ENCODE data around the gene SRSF8.
"Not testable (repeated sequence)": the region's sequence is repeated elsewhere in the genome, so short reads cannot be mapped to it uniquely, and the experiment has no call there.

DNA sequence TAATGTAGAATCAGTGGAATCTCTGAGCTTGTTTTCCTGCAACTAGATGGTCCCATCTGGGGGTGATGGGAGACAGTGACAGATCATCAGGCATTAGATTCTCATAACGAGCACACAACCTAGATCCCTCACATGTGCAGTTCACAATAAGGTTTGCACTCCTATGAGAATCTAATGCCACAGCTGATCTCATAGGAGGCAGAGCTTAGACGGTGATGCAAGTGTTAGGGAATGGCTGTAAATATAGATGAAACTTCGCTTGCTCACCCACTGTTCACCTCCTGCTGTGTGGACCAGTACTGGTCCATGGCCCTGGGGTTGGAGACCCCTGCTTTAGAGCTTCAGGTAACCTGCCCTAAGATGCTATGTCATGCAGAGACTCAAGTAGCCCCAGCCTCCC, 44.8 kb downstream of the SRSF8 start:
- TF ChIP-seq, protein P1, sequence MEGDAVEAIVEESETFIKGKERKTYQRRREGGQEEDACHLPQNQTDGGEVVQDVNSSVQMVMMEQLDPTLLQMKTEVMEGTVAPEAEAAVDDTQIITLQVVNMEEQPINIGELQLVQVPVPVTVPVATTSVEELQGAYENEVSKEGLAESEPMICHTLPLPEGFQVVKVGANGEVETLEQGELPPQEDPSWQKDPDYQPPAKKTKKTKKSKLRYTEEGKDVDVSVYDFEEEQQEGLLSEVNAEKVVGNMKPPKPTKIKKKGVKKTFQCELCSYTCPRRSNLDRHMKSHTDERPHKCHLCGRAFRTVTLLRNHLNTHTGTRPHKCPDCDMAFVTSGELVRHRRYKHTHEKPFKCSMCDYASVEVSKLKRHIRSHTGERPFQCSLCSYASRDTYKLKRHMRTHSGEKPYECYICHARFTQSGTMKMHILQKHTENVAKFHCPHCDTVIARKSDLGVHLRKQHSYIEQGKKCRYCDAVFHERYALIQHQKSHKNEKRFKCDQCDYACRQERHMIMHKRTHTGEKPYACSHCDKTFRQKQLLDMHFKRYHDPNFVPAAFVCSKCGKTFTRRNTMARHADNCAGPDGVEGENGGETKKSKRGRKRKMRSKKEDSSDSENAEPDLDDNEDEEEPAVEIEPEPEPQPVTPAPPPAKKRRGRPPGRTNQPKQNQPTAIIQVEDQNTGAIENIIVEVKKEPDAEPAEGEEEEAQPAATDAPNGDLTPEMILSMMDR (conservative IDR thresholded peaks at IDR 0.05): not testable (repeated sequence)
- not testable (repeated sequence) for TF ChIP-seq ZFX (IDR thresholded peaks at IDR 0.05)
